Measurements from ENCODE around the gene ZNF710.
A peak's percentile ranks its signal among the peaks of the same experiment; 100 is the strongest.

Gene ZNF710

DNA sequence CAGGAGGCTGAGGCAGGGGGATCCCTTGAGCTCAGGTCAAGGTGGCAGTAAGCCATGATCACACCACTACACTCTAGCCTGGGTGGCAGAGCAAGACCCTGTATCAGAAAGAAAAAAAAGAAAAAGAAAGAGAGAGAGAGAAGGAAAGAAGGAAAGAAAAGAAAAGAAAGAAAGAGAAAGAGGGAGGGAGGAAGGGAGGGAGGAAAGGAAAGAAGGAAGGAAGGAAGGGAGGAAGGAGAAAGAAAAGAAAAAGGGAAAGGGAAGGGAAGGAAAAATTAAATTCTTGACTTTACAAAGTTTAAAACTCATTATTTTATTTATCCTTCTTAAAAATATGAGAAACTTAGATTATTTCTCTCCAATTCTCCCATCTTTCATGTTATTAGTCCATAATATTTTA, 118.2 kb downstream of the ZNF710 start:
- Histone ChIP-seq H3K4ac (ENCODE audit: low read depth, low read length) (no peak overlapping the region), H3K4me2 (ENCODE audit: low read length) (no peak overlapping the region), H3K56ac (ENCODE audit: low read length) (no peak overlapping the region), H2BK120ac (ENCODE audit: low read depth, low read length) (no peak overlapping the region), H3K79me2 (ENCODE audit: control insufficient read depth, insufficient read depth, low read length) (no peaks in the 10 kb centered on the region), H3K27me3 (ENCODE audit: insufficient read depth, low read length, poor library complexity) (no peaks in the 10 kb centered on the region), H3K9ac (ENCODE audit: low read length) (no peak overlapping the region), H3K79me1 (ENCODE audit: low read length) (no peaks in the 10 kb centered on the region), H2BK5ac (ENCODE audit: low read length) (no peak overlapping the region), H3K27ac (ENCODE audit: low read depth, low read length) (no peak overlapping the region), H2AK5ac (ENCODE audit: low read length) (no peak overlapping the region), H3K4me3 (ENCODE audit: low read length) (no peak overlapping the region), H3K36me3 (ENCODE audit: control insufficient read depth, insufficient read depth, low read length) (no peaks in the 10 kb centered on the region), H4K5ac (ENCODE audit: low read length) (no peak overlapping the region), H3K4me1 (ENCODE audit: control insufficient read depth, low read depth, low read length) (no peaks in the 10 kb centered on the region), H4K8ac (ENCODE audit: low read depth, low read length) (no peak overlapping the region), H2BK15ac (replicated peaks; ENCODE audit: low read depth) (no peak overlapping the region), H3K23ac (ENCODE audit: low read length) (no peak overlapping the region), H3K18ac (ENCODE audit: low read length) (no peak overlapping the region)
- no peak for DNase-seq

DNA sequence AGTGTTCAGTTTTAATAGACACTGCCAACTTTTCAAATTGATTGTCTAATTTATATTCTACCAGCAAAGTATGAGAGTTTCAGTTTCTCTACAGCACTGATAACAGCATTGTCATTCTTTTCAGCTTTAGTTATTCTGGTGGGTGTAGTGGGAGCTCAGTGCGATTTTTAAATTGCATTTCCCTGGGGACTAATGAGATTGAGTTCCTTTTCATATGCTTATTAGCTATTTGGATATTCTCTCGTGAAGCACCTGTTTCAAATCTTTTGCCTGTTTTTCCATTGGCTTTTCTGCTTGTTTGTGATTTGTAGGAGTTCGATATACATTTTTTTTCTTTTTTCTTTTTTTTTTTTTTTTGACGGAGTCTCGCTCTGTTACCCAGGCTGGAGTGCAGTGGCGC, 120.0 kb downstream of the ZNF710 start:
- no peak overlapping the region for H3K4me3 ChIP-seq (ENCODE audit: low read length)
- H3K23ac ChIP-seq (ENCODE audit: low read length), result no peak overlapping the region
- no peak overlapping the region for H2AK5ac ChIP-seq (ENCODE audit: low read length)
- no peaks in the 10 kb centered on the region for H3K27me3 ChIP-seq (ENCODE audit: insufficient read depth, low read length, poor library complexity)
- WGBS (ENCODE audit: extremely low coverage, insufficient coverage, low lambda C conversion rate), result no CpG with 5 or more reads among the region's 6 CpGs
- no peak overlapping the region for H2BK15ac ChIP-seq (replicated peaks; ENCODE audit: low read depth)
- no peaks in the 10 kb centered on the region for H3K36me3 ChIP-seq (ENCODE audit: control insufficient read depth, insufficient read depth, low read length)
- no peaks in the 10 kb centered on the region for H3K4me1 ChIP-seq (ENCODE audit: control insufficient read depth, low read depth, low read length)
- no peak overlapping the region for H2BK120ac ChIP-seq (ENCODE audit: low read depth, low read length)
- H3K4ac ChIP-seq (ENCODE audit: low read depth, low read length), result no peak overlapping the region
- H3K56ac ChIP-seq (ENCODE audit: low read length), result no peak overlapping the region
- no peaks in the 10 kb centered on the region for H3K79me1 ChIP-seq (ENCODE audit: low read length)
- H4K8ac ChIP-seq (ENCODE audit: low read depth, low read length), result no peak overlapping the region
- H4K5ac ChIP-seq (ENCODE audit: low read length), result no peak overlapping the region
- no peak overlapping the region for H3K27ac ChIP-seq (ENCODE audit: low read depth, low read length)
- DNase-seq, result no peak
- no peak overlapping the region for H3K18ac ChIP-seq (ENCODE audit: low read length)
- H3K4me2 ChIP-seq (ENCODE audit: low read length), result no peak overlapping the region
- H3K79me2 ChIP-seq (ENCODE audit: control insufficient read depth, insufficient read depth, low read length), result no peaks in the 10 kb centered on the region
- no peak overlapping the region for H3K9ac ChIP-seq (ENCODE audit: low read length)
- no peak overlapping the region for H2BK5ac ChIP-seq (ENCODE audit: low read length)

DNA sequence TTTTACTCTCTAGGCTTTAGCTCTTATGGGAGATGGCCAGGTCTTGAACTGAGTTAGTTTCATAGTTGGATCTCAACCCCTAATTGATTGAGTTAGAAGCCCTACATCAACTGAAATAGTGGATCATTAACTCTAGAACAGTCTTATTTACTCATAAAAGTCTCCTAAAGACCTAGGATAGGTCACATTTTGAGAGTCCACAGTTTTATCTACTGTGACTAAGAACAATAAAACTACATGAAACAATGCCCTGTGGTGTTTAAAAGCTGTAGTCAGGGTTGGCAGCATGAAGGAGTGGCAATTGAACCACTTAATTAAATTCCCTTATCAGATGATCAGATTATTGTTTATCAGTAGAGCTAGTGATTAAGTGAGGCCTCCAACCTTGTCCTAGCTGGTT, 123.4 kb downstream of the ZNF710 start:
- Histone ChIP-seq H2BK5ac (ENCODE audit: low read length) (no peak overlapping the region), H2BK120ac (ENCODE audit: low read depth, low read length) (no peak overlapping the region), H3K27ac (ENCODE audit: low read depth, low read length) (no peak overlapping the region), H3K23ac (ENCODE audit: low read length) (no peak overlapping the region), H3K4ac (ENCODE audit: low read depth, low read length) (no peak overlapping the region), H4K8ac (ENCODE audit: low read depth, low read length) (no peak overlapping the region), H3K56ac (ENCODE audit: low read length) (no peak overlapping the region), H4K5ac (ENCODE audit: low read length) (no peak overlapping the region), H2AK5ac (ENCODE audit: low read length) (no peak overlapping the region), H3K27me3 (ENCODE audit: insufficient read depth, low read length, poor library complexity) (no peaks in the 10 kb centered on the region), H3K79me2 (ENCODE audit: control insufficient read depth, insufficient read depth, low read length) (no peaks in the 10 kb centered on the region), H3K79me1 (ENCODE audit: low read length) (no peaks in the 10 kb centered on the region), H2BK15ac (replicated peaks; ENCODE audit: low read depth) (no peak overlapping the region), H3K9ac (ENCODE audit: low read length) (no peak overlapping the region), H3K18ac (ENCODE audit: low read length) (no peak overlapping the region), H3K4me3 (ENCODE audit: low read length) (no peak overlapping the region), H3K4me1 (ENCODE audit: control insufficient read depth, low read depth, low read length) (no peaks in the 10 kb centered on the region), H3K36me3 (ENCODE audit: control insufficient read depth, insufficient read depth, low read length) (no peaks in the 10 kb centered on the region), H3K4me2 (ENCODE audit: low read length) (no peak overlapping the region)
- DNase-seq, result no peak

DNA sequence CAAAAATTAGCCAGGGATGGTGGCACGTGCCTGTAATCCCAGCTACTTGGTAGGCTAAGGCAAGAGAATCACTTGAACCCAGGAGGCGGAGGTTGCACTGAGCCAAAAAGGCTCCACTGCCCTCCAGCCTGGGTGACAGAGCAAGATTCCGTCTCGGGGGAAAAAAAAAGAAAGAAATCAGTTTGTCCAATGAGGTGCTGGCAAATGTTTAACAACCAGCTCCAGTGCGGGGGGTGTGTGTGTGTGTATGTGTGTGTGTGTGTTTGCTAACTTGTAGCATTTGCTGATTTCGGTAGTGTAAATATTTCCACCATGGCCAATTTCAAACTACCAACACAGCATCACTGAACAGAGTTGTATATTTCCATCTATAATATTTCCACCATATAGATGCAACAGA, 124.9 kb downstream of the ZNF710 start:
- Histone ChIP-seq H3K27me3 (ENCODE audit: insufficient read depth, low read length, poor library complexity) (no peaks in the 10 kb centered on the region), H3K23ac (ENCODE audit: low read length) (no peak overlapping the region), H3K4me3 (ENCODE audit: low read length) (no peak overlapping the region), H3K4ac (ENCODE audit: low read depth, low read length) (no peak overlapping the region), H3K79me2 (ENCODE audit: control insufficient read depth, insufficient read depth, low read length) (no peaks in the 10 kb centered on the region), H2AK5ac (ENCODE audit: low read length) (no peak overlapping the region), H3K18ac (ENCODE audit: low read length) (no peak overlapping the region), H3K27ac (ENCODE audit: low read depth, low read length) (no peak overlapping the region), H4K5ac (ENCODE audit: low read length) (no peak overlapping the region), H2BK120ac (ENCODE audit: low read depth, low read length) (no peak overlapping the region), H3K79me1 (ENCODE audit: low read length) (no peaks in the 10 kb centered on the region), H3K4me2 (ENCODE audit: low read length) (no peak overlapping the region), H2BK5ac (ENCODE audit: low read length) (no peak overlapping the region), H4K8ac (ENCODE audit: low read depth, low read length) (no peak overlapping the region), H2BK15ac (replicated peaks; ENCODE audit: low read depth) (no peak overlapping the region), H3K36me3 (ENCODE audit: control insufficient read depth, insufficient read depth, low read length) (no peaks in the 10 kb centered on the region), H3K9ac (ENCODE audit: low read length) (no peak overlapping the region), H3K4me1 (ENCODE audit: control insufficient read depth, low read depth, low read length) (no peaks in the 10 kb centered on the region), H3K56ac (ENCODE audit: low read length) (no peak overlapping the region)
- no peak for DNase-seq
- no CpG with 5 or more reads among the region's 6 CpGs for WGBS (ENCODE audit: extremely low coverage, insufficient coverage, low lambda C conversion rate)

DNA sequence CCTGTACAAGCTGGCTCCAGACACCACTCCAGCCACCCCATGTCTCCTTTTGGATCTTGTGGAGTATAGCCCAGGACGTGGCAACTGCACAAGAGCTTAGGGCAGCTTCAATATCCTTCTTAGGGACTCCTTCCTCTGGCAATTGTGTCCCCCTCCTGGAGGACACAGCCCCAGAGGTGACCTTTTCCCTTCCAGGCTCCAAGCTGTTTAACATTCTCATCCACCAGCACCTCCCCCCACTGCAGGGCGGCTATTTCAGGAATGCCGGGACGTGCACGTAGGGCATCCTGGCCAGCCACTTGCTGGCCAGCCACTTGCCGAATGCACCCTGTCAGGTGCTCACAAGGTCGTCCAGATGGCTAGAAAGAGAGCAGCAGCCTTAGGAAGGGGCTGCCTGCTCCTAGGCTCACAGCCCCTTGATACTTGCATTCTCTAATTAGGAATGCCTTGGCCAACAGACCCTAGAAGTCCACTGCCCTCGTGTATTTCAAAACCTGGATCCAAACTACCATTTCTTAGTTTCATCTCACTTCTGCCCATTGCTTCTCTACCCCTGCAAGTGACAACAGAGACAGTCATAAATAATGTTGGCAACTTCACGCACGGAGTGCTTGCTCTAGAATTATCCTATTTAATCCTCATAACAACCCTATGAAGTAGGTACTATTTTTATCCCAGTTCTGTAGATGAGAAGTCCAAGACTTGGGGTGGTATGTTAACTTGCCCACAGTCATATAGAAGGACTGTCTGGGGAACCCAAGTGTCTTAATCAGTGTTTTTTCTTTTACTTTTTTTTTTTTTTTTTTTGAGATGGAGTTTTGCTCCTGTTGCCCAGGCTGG, 125.7 kb downstream of the ZNF710 start:
- no peak overlapping the region for H3K4me2 ChIP-seq (ENCODE audit: low read length)
- H3K56ac ChIP-seq (ENCODE audit: low read length), result no peak overlapping the region
- H3K9ac ChIP-seq (ENCODE audit: low read length), result no peak overlapping the region
- H2BK5ac ChIP-seq (ENCODE audit: low read length), result no peak overlapping the region
- H3K36me3 ChIP-seq (ENCODE audit: control insufficient read depth, insufficient read depth, low read length), result no peaks in the 10 kb centered on the region
- H3K79me1 ChIP-seq (ENCODE audit: low read length), result no peaks in the 10 kb centered on the region
- WGBS (ENCODE audit: extremely low coverage, insufficient coverage, low lambda C conversion rate), result no CpG with 5 or more reads among the region's 10 CpGs
- H3K27me3 ChIP-seq (ENCODE audit: insufficient read depth, low read length, poor library complexity), result no peaks in the 10 kb centered on the region
- no peak overlapping the region for H2AK5ac ChIP-seq (ENCODE audit: low read length)
- H2BK15ac ChIP-seq (replicated peaks; ENCODE audit: low read depth), result no peak overlapping the region
- H3K4ac ChIP-seq (ENCODE audit: low read depth, low read length), result no peak overlapping the region
- no peaks in the 10 kb centered on the region for H3K4me1 ChIP-seq (ENCODE audit: control insufficient read depth, low read depth, low read length)
- H3K27ac ChIP-seq (ENCODE audit: low read depth, low read length), result no peak overlapping the region
- no peak overlapping the region for H3K18ac ChIP-seq (ENCODE audit: low read length)
- H3K79me2 ChIP-seq (ENCODE audit: control insufficient read depth, insufficient read depth, low read length), result no peaks in the 10 kb centered on the region
- DNase-seq, result peak; percentile 77
- H4K8ac ChIP-seq (ENCODE audit: low read depth, low read length), result no peak overlapping the region
- H4K5ac ChIP-seq (ENCODE audit: low read length), result no peak overlapping the region
- no peak overlapping the region for H3K4me3 ChIP-seq (ENCODE audit: low read length)
- no peak overlapping the region for H3K23ac ChIP-seq (ENCODE audit: low read length)
- no peak overlapping the region for H2BK120ac ChIP-seq (ENCODE audit: low read depth, low read length)

DNA sequence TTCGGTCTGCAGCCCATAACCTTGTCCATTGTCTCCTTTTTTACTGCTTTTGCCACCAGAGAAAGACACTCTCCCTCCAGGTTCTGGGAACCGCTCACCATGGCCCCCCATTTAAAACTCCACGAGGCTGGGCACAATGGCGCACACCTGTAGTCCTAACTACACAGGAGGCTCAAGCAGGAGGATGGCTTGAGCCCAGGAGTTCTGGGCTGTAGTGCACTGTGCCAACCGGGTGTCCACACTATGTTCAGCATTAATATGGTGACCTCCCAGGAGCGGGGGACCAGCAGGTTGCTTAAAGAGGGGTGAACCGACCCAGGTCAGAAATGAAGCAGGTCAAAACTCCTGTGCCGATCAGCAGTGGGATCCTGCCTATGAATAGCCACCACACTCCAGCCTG, 129.2 kb downstream of the ZNF710 start:
- no CpG with 5 or more reads among the region's 8 CpGs for WGBS (ENCODE audit: extremely low coverage, insufficient coverage, low lambda C conversion rate)
- H3K4me1 ChIP-seq (ENCODE audit: control insufficient read depth, low read depth, low read length), result no peaks in the 10 kb centered on the region

More for the DNA sequence above, 129.2 kb downstream of the ZNF710 start:
- no peak overlapping the region for H2BK120ac ChIP-seq (ENCODE audit: low read depth, low read length)
- no peak overlapping the region for H3K18ac ChIP-seq (ENCODE audit: low read length)
- no peak overlapping the region for H4K5ac ChIP-seq (ENCODE audit: low read length)
- H3K23ac ChIP-seq (ENCODE audit: low read length), result no peak overlapping the region
- no peak overlapping the region for H2BK5ac ChIP-seq (ENCODE audit: low read length)
- no peak overlapping the region for H3K56ac ChIP-seq (ENCODE audit: low read length)
- H4K8ac ChIP-seq (ENCODE audit: low read depth, low read length), result no peak overlapping the region
- no peaks in the 10 kb centered on the region for H3K79me2 ChIP-seq (ENCODE audit: control insufficient read depth, insufficient read depth, low read length)
- H3K4ac ChIP-seq (ENCODE audit: low read depth, low read length), result no peak overlapping the region
- no peak overlapping the region for H3K4me2 ChIP-seq (ENCODE audit: low read length)
- no peak overlapping the region for H2AK5ac ChIP-seq (ENCODE audit: low read length)
- H3K9ac ChIP-seq (ENCODE audit: low read length), result no peak overlapping the region
- H2BK15ac ChIP-seq (replicated peaks; ENCODE audit: low read depth), result no peak overlapping the region
- no peak overlapping the region for H3K4me3 ChIP-seq (ENCODE audit: low read length)
- H3K79me1 ChIP-seq (ENCODE audit: low read length), result no peaks in the 10 kb centered on the region
- H3K27ac ChIP-seq (ENCODE audit: low read depth, low read length), result no peak overlapping the region
- DNase-seq, result no peak
- no peaks in the 10 kb centered on the region for H3K27me3 ChIP-seq (ENCODE audit: insufficient read depth, low read length, poor library complexity)
- no peaks in the 10 kb centered on the region for H3K36me3 ChIP-seq (ENCODE audit: control insufficient read depth, insufficient read depth, low read length)

All from mesendoderm (in vitro differentiated cells).